ENCODE measurements around the gene ATP2B2. TPM values are rescaled to one million over a fixed set of nuclear protein-coding genes. Genes with fewer than 3 reads are reported as not detected.

Gene ATP2B2
- total RNA-seq, 6 experiments from 2014 or later, result 25.9 to 45.1 (median 35.1) TPM

DNA sequence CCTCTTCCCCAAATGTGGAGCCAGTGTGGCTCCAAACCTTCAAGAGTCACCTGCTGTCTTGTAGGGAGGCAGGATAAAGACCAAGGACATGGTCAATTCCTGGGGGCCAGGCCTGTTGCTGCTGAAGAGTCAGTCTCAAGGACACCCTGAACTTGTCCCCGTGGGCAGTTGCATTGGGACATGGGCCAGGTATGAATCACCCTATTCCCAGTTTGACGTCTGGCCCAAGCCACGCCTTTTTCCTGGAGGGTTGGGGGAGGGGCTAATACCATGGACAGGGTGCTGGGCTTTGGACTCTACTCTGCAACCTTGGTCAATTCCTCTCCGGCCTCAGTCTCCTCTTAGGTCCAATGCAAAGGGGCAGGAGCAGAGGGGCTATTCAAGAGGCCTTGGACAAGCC lies 10.4 kb downstream of the ATP2B2 start:
- DNase-seq (peak; percentile 82 to 90 (median 87)), ATAC-seq (peak; percentile 67 to 78 (median 77))
- no peaks in the 10 kb centered on the region for H3K27me3 ChIP-seq
- intact Hi-C loops (cut with DNase I), result no loop called here
- WGBS (ENCODE audit: insufficient coverage, low coverage, low lambda C conversion rate, missing lambda C conversion rate), result 40% methylated on average over 1 of the region's 4 CpGs
- TF ChIP-seq POLR2A (IDR thresholded peaks at IDR 0.05), result peak; percentile 22
- TF ChIP-seq, protein P1, sequence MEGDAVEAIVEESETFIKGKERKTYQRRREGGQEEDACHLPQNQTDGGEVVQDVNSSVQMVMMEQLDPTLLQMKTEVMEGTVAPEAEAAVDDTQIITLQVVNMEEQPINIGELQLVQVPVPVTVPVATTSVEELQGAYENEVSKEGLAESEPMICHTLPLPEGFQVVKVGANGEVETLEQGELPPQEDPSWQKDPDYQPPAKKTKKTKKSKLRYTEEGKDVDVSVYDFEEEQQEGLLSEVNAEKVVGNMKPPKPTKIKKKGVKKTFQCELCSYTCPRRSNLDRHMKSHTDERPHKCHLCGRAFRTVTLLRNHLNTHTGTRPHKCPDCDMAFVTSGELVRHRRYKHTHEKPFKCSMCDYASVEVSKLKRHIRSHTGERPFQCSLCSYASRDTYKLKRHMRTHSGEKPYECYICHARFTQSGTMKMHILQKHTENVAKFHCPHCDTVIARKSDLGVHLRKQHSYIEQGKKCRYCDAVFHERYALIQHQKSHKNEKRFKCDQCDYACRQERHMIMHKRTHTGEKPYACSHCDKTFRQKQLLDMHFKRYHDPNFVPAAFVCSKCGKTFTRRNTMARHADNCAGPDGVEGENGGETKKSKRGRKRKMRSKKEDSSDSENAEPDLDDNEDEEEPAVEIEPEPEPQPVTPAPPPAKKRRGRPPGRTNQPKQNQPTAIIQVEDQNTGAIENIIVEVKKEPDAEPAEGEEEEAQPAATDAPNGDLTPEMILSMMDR (IDR thresholded peaks at IDR 0.05), result no peak
- no peaks in the 10 kb centered on the region for H3K9me3 ChIP-seq
- no peak overlapping the region for H3K4me3 ChIP-seq
- peak overlapping the region; percentile 74 to 95 (median 89) for H3K27ac ChIP-seq
- peaks cover 0 to 59% (median 27%) of the 10 kb centered on the region in 4 donors for H3K4me1 ChIP-seq
- H3K36me3 ChIP-seq, result no peaks in the 10 kb centered on the region

DNA sequence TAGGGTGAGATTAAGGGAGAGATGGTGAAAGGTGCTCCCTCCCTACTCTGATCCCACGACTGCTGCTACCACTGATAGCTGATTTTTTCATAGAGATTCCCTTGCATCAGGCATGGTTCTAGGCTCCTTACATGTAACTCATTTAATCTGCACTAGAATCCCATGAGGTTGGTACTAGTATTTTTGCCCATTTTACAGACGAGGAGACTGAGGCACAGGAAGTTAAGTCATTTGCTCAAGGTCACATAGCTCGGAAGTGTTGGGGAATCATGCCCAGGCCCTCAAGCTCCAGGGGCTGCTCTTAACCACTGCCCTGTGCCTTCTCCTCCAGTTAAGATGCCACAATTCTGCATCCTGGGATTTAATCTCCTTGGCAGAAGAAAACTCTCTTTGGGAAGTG lies 11.2 kb downstream of the ATP2B2 start:
- 37% methylated on average over 3 of the region's 3 CpGs for WGBS (ENCODE audit: insufficient coverage, low coverage, low lambda C conversion rate, missing lambda C conversion rate)
- ATAC-seq, result no peak
- intact Hi-C loops (cut with DNase I), result no loop called here

DNA sequence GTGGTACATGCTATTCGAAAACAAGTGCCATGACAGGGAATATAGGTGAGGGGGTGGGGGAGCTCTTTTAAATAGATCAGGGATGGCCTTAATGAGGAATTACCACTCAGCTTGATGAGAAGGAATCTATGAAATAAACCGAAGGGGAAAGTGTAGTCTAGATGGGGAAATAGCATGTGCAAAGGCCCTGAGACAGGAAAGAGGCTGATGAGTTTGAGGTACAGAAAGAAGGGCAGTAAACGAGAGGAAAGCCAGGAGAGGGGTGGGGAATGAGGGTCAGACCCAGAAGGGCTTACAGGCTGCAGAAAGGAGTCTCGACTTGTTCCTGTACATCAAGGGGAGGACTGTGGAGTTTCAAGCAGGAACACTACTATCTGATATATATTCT lies 12.2 kb downstream of the ATP2B2 start:
- TF ChIP-seq, protein P1 (IDR thresholded peaks at IDR 0.05), result no peak
- no peak for TF ChIP-seq POLR2A (IDR thresholded peaks at IDR 0.05)
- peak overlapping the region; percentile 74 to 95 (median 89) for H3K27ac ChIP-seq
- 87% methylated on average over 4 of the region's 4 CpGs for WGBS (ENCODE audit: insufficient coverage, low coverage, low lambda C conversion rate, missing lambda C conversion rate)

More for the DNA sequence above, 11.2 kb downstream of the ATP2B2 start:
- H3K4me3 ChIP-seq, result no peak overlapping the region
- H3K36me3 ChIP-seq, result no peaks in the 10 kb centered on the region
- peaks cover 0 to 64% (median 31%) of the 10 kb centered on the region in 4 donors for H3K4me1 ChIP-seq
- H3K27ac ChIP-seq, result peak overlapping the region; percentile 74 to 95 (median 89)
- TF ChIP-seq POLR2A (IDR thresholded peaks at IDR 0.05), result no peak
- TF ChIP-seq, protein P1 (IDR thresholded peaks at IDR 0.05), result no peak
- peak in 1 of 3 donors; percentile 7 for DNase-seq
- H3K27me3 ChIP-seq, result no peaks in the 10 kb centered on the region
- H3K9me3 ChIP-seq, result no peaks in the 10 kb centered on the region

DNA sequence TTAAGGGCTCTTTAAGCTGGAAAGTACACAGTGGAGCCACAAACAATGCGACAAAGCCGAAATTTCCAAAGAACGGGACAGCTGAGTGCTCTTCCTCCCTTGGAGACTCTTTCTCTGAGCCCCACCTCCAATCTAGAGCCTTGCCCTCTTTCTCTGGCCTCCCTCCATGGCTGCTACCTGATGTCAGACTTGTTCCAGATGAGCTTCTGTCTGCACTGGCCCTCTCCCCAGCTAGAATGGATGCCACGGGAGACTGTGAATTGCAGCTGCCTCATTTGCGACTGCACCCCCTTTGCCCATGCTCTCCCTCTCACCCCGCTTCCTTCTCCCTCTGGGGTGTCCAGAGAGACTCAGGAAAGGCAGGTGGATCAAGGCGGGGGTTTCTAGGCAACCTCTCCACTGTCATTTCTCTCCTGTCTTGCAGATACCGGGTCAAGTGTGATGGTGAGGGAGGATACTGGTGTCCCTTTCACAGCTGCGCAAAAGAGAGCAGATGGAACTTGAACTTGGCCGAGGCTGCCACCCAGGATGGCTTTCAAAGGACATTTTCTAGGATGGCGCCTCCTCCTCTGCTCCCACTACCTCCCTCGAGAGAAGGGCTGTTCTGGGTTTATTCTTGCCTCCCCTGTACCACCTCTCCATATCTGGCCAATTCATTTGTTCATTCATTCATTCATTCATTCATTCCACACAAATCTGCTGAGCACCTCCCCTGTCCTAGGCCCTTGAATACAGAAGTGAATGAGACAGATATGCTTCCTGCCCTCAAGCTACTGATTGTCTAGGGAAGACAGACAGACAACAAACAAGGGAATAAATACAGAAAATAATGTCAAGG lies 12.8 kb downstream of the ATP2B2 start:
- no peak for TF ChIP-seq POLR2A (IDR thresholded peaks at IDR 0.05)
- TF ChIP-seq, protein P1 (IDR thresholded peaks at IDR 0.05), result no peak
- Histone ChIP-seq H3K9me3 (no peaks in the 10 kb centered on the region), H3K4me1 (peaks cover 0 to 64% (median 32%) of the 10 kb centered on the region in 4 donors), H3K27ac (peak overlapping the region in 2 of 3 donors; percentile 89 to 95), H3K4me3 (no peak overlapping the region), H3K27me3 (no peaks in the 10 kb centered on the region), H3K36me3 (no peaks in the 10 kb centered on the region)
- intact Hi-C loops (cut with DNase I), result no loop called here
- ATAC-seq, result no peak
- 59% methylated on average over 9 of the region's 12 CpGs for WGBS (ENCODE audit: insufficient coverage, low coverage, low lambda C conversion rate, missing lambda C conversion rate)
- DNase-seq, result no peak

More for the DNA sequence above, 12.2 kb downstream of the ATP2B2 start:
- no peaks in the 10 kb centered on the region for H3K36me3 ChIP-seq
- H3K4me3 ChIP-seq, result no peak overlapping the region
- no peak for DNase-seq
- H3K9me3 ChIP-seq, result no peaks in the 10 kb centered on the region
- intact Hi-C loops (cut with DNase I), result no loop called here
- H3K4me1 ChIP-seq, result peaks cover 0 to 64% (median 32%) of the 10 kb centered on the region in 4 donors
- no peaks in the 10 kb centered on the region for H3K27me3 ChIP-seq
- no peak for ATAC-seq

All from right lobe of liver (tissue), 6 donors.